Lower lobe of right lung (tissue), 2 donors: ENCODE data around the gene MPST. TPM values are rescaled to one million over a fixed set of nuclear protein-coding genes. Genes with fewer than 3 reads are reported as not detected.

Experiments
- ATAC-seq, 2 donors: fragments of 200-7000 bp; cut with Tn5 transposase; one replicate each; pipeline ENCODE4 v1.9.1; 2020 to 2022; ENCODE audit warnings: mild to moderate bottlenecking in 2 of 2, moderate library complexity in 2 of 2
- DNase-seq: peaks from one replicate; pipeline ENCODE4 v3.0.0-alpha.2; 2020
- H3K27ac ChIP-seq: fragments of 200-600 bp; one replicate; pipeline ENCODE4 v1.8.0; 2022
- H3K27me3 ChIP-seq: fragments of 200-600 bp; one replicate; pipeline ENCODE4 v1.8.0; 2022; ENCODE audit warnings: low read depth
- H3K36me3 ChIP-seq: fragments of 200-600 bp; one replicate; pipeline ENCODE4 v1.8.0; 2022; ENCODE audit warnings: mild to moderate bottlenecking
- H3K4me1 ChIP-seq: fragments of 200-600 bp; one replicate; pipeline ENCODE4 v1.8.0; 2022
- H3K4me3 ChIP-seq: fragments of 200-600 bp; one replicate; pipeline ENCODE4 v1.8.0; 2022; ENCODE audit warnings: mild to moderate bottlenecking
- H3K9me3 ChIP-seq: fragments of 200-600 bp; one replicate; pipeline ENCODE4 v1.8.0; 2022
- intact Hi-C: fragments of 100-400 bp; cut with DNase I; formaldehyde crosslinking; loops from one replicate; pipeline ENCODE4 v1.11.0; 2022
- total RNA-seq: library from RNA; stranded (reverse); fragmentation: NEBNext Ultra II Directional; extraction: Animal tissue kit (Norgen Biotek cat#: 25700); gene quantifications from one replicate; pipeline ENCODE4 v1.2.1, GENCODE V29; 2021
- TF ChIP-seq, protein P1 (sequence below): fragments of 200-600 bp; IDR thresholded peaks from one replicate; pipeline ENCODE4 v1.8.0; 2022; ENCODE audit warnings: antibody characterized with exemption, mild to moderate bottlenecking
- donor health status: DM: no; HTN: yes; CAD: no; lungs with severe emphysema.

MPST gene
- total RNA-seq, 1 donor from 2014 or later: 73.2 TPM

DNA sequence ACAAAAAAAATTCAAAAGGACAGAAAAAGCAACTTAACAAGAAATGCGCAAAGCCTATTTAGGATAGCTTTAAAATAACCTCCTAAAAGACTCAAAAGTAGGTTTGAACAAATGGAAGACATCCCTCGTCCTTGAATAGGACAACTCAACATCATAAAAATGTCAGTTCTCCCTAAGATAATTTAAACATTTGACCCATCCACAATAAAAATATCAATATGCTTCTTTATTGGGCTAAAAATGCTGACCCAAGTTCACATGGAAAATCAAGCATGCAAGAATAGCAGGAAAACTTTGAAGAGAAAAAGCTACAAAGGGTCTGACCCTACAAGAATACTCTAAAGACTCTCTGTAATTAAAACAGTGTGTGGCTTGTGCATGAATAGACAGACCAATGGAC is 19.9 kb downstream of the MPST start:
- no peak for DNase-seq

DNA sequence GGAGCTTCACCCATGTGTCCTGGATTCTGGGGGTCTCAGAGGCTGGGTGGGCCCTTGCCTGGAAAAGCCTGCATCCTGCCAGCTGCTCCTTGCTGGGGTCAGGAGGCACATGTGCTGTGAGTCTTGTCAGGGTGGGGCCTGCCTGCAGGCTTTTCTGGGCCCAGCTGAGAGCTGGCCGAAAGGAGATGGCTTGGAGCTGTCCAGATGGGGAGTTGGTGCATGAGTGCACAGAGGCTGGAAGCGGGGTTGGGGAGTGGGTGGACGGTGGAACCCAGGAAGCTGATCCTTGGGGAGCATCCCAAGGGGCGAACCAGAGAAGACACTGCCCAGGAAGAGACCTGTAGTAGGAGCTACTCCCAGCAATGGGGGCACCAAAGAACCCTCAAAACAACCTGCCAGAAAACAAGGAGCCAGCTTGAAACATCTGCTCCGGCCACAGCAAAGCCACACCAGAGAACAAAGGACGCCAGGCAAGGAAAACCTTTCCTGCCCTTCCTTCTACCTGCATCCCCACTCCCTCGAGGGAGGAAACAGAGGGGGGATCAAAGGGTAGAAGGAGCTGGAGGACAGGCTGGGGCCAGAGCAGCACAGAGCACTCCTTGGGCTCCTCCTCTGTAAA is 23.8 kb downstream of the MPST start:
- peaks cover 15% of the 10 kb centered on the region for H3K4me1 ChIP-seq
- TF ChIP-seq, protein P1, sequence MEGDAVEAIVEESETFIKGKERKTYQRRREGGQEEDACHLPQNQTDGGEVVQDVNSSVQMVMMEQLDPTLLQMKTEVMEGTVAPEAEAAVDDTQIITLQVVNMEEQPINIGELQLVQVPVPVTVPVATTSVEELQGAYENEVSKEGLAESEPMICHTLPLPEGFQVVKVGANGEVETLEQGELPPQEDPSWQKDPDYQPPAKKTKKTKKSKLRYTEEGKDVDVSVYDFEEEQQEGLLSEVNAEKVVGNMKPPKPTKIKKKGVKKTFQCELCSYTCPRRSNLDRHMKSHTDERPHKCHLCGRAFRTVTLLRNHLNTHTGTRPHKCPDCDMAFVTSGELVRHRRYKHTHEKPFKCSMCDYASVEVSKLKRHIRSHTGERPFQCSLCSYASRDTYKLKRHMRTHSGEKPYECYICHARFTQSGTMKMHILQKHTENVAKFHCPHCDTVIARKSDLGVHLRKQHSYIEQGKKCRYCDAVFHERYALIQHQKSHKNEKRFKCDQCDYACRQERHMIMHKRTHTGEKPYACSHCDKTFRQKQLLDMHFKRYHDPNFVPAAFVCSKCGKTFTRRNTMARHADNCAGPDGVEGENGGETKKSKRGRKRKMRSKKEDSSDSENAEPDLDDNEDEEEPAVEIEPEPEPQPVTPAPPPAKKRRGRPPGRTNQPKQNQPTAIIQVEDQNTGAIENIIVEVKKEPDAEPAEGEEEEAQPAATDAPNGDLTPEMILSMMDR: no peak
- ATAC-seq (no peak), DNase-seq (no peak)
- H3K27me3 ChIP-seq: no peaks in the 10 kb centered on the region
- H3K4me3 ChIP-seq: no peak overlapping the region
- H3K9me3 ChIP-seq: no peaks in the 10 kb centered on the region
- H3K27ac ChIP-seq: no peak overlapping the region
- intact Hi-C loops: no loop called here
- no peaks in the 10 kb centered on the region for H3K36me3 ChIP-seq

More for the DNA sequence above, 19.9 kb downstream of the MPST start:
- ATAC-seq: no peak
- Histone ChIP-seq H3K36me3 (no peaks in the 10 kb centered on the region), H3K27me3 (peaks cover 5% of the 10 kb centered on the region), H3K4me3 (no peak overlapping the region), H3K27ac (no peak overlapping the region), H3K4me1 (peaks cover 32% of the 10 kb centered on the region), H3K9me3 (no peaks in the 10 kb centered on the region)
- TF ChIP-seq, protein P1: no peak
- intact Hi-C loops: no loop called here

DNA sequence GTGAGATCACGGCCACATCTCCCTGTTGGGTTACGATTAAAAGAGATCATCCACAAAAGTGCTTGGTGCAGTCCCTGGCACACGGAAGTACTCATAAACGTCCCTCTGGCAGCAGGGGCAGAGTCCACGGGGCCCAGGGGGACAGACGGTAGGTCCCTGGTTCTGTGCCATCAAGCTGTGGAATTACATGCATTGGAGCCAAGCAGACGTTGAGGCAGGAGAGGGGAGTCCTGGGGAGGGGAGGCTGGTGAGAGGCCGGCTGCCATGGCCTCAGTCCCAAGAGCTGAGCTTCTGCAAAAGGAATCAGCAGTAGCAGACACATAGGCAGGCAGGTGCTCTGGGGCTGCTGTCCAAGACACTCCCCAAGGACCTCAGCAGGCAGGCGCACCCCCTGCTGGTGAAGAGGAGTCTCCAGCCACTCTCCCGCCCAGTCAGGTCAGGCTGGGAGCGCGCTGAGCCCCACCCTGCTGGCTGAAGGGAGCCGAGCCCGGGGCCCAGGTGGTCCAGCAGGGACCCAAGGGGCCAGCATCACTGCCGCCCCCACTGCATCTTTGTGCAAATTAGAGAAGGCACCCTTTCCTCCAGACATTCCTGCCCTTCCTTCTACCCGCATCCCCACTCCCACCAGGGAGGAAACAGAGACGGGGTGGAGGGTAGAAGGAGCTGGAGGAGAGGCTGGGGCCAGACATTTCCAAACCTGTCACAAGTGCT is 24.4 kb downstream of the MPST start:
- Histone ChIP-seq H3K9me3 (no peaks in the 10 kb centered on the region), H3K27me3 (no peaks in the 10 kb centered on the region), H3K4me3 (no peak overlapping the region), H3K36me3 (no peaks in the 10 kb centered on the region), H3K4me1 (peaks cover 15% of the 10 kb centered on the region), H3K27ac (no peak overlapping the region)
- TF ChIP-seq, protein P1: peak; percentile 75
- ATAC-seq: peak; percentile 96 to 98
- intact Hi-C loops: no loop called here
- DNase-seq: peak; percentile 88

DNA sequence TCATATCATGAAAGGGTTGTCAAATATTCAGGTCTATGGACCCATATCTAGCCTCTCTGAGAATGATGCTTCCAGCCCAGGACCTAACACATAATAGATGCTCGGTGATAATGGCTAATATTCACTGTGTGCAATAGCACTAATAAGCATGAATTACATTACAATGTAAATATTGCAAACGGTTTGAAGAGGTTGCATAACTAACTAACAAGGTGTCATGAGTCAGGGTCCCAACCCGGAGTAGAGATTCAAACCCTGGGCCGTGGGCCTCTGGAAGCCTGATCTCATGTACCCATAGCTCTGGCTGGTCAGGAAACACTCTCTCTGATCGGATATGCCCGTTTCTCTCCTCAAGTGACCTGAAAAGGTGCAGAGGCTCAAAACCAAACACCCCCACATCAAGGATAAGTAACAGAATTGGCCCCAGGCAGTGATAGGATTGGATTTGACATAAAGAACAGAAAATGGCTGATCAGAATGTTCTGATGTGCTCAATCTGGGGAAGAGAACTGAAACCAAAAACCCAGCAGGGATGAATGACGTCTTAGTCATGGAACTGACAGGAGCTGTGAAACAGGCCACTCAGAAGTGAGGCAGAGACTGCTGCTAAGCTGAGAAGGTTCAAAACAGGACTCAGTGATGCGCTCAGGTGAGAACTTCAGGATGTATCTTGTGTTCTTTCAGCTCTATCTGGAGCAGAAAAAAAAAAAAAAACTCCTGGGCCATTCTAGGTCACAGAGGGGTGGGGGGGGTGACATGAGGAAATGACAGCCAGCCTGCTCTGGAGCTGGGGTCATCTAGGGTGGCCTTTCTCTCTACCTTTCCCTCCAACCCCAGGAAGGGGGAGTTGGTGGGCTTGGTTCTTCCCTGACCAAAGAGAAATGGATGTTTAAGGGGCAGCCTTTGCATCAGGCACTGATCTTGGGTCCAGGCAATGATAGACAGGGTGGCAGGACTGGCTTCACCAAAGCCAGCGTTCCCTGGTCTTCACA is 25.4 kb downstream of the MPST start:
- H3K9me3 ChIP-seq: no peaks in the 10 kb centered on the region
- peaks cover 15% of the 10 kb centered on the region for H3K4me1 ChIP-seq
- H3K36me3 ChIP-seq: no peaks in the 10 kb centered on the region
- DNase-seq (no peak), ATAC-seq (peak in 1 of 2 donors; percentile 45)
- no peak overlapping the region for H3K27ac ChIP-seq
- no peaks in the 10 kb centered on the region for H3K27me3 ChIP-seq
- H3K4me3 ChIP-seq: no peak overlapping the region
- TF ChIP-seq, protein P1: no peak
- intact Hi-C loops: no loop called here

DNA sequence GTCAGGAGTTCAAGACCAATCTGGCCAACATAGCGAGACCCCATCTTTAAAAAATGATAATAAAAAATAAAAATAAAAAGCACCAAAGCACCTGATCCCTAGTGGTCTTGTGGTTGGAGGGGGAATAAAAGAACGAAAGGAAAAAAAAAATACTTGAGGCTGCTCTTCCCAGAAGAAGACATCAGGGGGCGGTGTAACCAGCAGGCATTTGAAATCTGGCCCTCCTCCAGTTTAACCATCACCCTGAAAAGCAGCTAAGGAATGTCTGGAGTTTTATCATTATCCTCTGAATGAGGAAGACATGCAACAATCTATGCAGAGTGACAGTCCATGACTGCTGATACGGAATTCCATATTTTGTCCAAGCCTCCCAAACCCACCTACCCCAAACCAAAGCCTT is 26.4 kb downstream of the MPST start:
- no peak for DNase-seq
- Histone ChIP-seq H3K27me3 (no peaks in the 10 kb centered on the region), H3K36me3 (no peaks in the 10 kb centered on the region), H3K27ac (no peak overlapping the region), H3K4me1 (peaks cover 18% of the 10 kb centered on the region), H3K4me3 (no peak overlapping the region), H3K9me3 (no peaks in the 10 kb centered on the region)
- TF ChIP-seq, protein P1: peak; percentile 47
- no peak for ATAC-seq
- intact Hi-C loops: no loop called here
